HEK293 (cell line): ENCODE results near the gene GUCA1A.

Experiments used
- HOXC10 ChIP-seq: sonication (generic); formaldehyde crosslinking; IDR thresholded peaks from 2 replicates; pipeline ENCODE4 v1.8.1; 2023; ENCODE audit warnings: mild to moderate bottlenecking, missing genetic modification reagents
- KLF1 ChIP-seq: fragments of 450-650 bp; formaldehyde crosslinking; IDR thresholded peaks from 2 replicates; pipeline ENCODE4 v1.5.1; 2016; ENCODE audit warnings: missing biosample characterization, missing genetic modification characterization
- KLF10 ChIP-seq: fragments of 450-650 bp; IDR thresholded peaks from 2 replicates; pipeline ENCODE4 v1.5.1; 2018; ENCODE audit warnings: missing biosample characterization, mild to moderate bottlenecking, missing genetic modification characterization
- MYNN ChIP-seq: fragments of 450-650 bp; formaldehyde crosslinking; IDR thresholded peaks from 2 replicates; pipeline ENCODE4 v1.5.1; 2016; ENCODE audit warnings: missing biosample characterization, missing genetic modification characterization, borderline replicate concordance
- MZF1 ChIP-seq: fragments of 450-650 bp; formaldehyde crosslinking; IDR thresholded peaks from 2 replicates; pipeline ENCODE4 v1.5.1; 2017; ENCODE audit warnings: missing biosample characterization, missing genetic modification characterization, borderline replicate concordance
- OVOL3 ChIP-seq: fragments of 450-650 bp; formaldehyde crosslinking; IDR thresholded peaks from 2 replicates; pipeline ENCODE4 v1.5.1; 2016; ENCODE audit warnings: missing biosample characterization, missing genetic modification characterization
- PATZ1 ChIP-seq: fragments of 450-650 bp; formaldehyde crosslinking; IDR thresholded peaks from 2 replicates; pipeline ENCODE4 v1.5.1; 2016; ENCODE audit warnings: missing biosample characterization, missing genetic modification characterization
- PRDM10 ChIP-seq: fragments of 450-650 bp; formaldehyde crosslinking; IDR thresholded peaks from 2 replicates; pipeline ENCODE4 v1.5.1; 2016; ENCODE audit warnings: missing biosample characterization, missing genetic modification characterization
- RBAK ChIP-seq: fragments of 450-650 bp; formaldehyde crosslinking; IDR thresholded peaks from 2 replicates; pipeline ENCODE4 v1.5.1; 2016; ENCODE audit warnings: missing biosample characterization, missing genetic modification characterization
- REPIN1 ChIP-seq: fragments of 450-650 bp; formaldehyde crosslinking; IDR thresholded peaks from 2 replicates; pipeline ENCODE4 v1.5.1; 2017; ENCODE audit warnings: missing biosample characterization, missing genetic modification characterization, low read depth
- YY1 ChIP-seq: fragments of 450-650 bp; formaldehyde crosslinking; IDR thresholded peaks from 2 replicates; pipeline ENCODE4 v1.5.1; 2018; ENCODE audit warnings: missing biosample characterization, missing genetic modification characterization
- ZEB2 ChIP-seq: fragments of 450-650 bp; formaldehyde crosslinking; IDR thresholded peaks from 2 replicates; pipeline ENCODE4 v1.5.1; 2016; ENCODE audit warnings: missing biosample characterization, missing genetic modification characterization
- ZNF138 ChIP-seq: fragments of 450-650 bp; formaldehyde crosslinking; IDR thresholded peaks from 2 replicates; pipeline ENCODE4 v1.5.1; 2016; ENCODE audit warnings: missing biosample characterization, missing genetic modification characterization, borderline replicate concordance
- ZNF140 ChIP-seq: fragments of 450-650 bp; formaldehyde crosslinking; IDR thresholded peaks from 2 replicates; pipeline ENCODE4 v1.5.1; 2016; ENCODE audit warnings: missing biosample characterization, missing genetic modification characterization
- ZNF146 ChIP-seq: fragments of 450-650 bp; formaldehyde crosslinking; IDR thresholded peaks from 2 replicates; pipeline ENCODE4 v1.5.1; 2016; ENCODE audit warnings: missing biosample characterization, missing genetic modification characterization
- ZNF223 ChIP-seq: fragments of 450-650 bp; formaldehyde crosslinking; IDR thresholded peaks from 2 replicates; pipeline ENCODE4 v1.5.1; 2016; ENCODE audit warnings: missing biosample characterization, missing genetic modification characterization
- ZNF24 ChIP-seq: fragments of 450-650 bp; formaldehyde crosslinking; IDR thresholded peaks from 2 replicates; pipeline ENCODE4 v1.5.1; 2016; ENCODE audit warnings: missing biosample characterization, missing genetic modification characterization
- ZNF558 ChIP-seq: fragments of 450-650 bp; formaldehyde crosslinking; IDR thresholded peaks from 2 replicates; pipeline ENCODE4 v1.5.1; 2016; ENCODE audit warnings: missing biosample characterization, missing genetic modification characterization
- ZNF624 ChIP-seq: fragments of 450-650 bp; formaldehyde crosslinking; IDR thresholded peaks from 2 replicates; pipeline ENCODE4 v1.5.1; 2017; ENCODE audit warnings: missing biosample characterization, missing genetic modification characterization
- ZNF701 ChIP-seq: fragments of 450-650 bp; formaldehyde crosslinking; IDR thresholded peaks from 2 replicates; pipeline ENCODE4 v1.5.1; 2016; ENCODE audit warnings: missing biosample characterization, missing genetic modification characterization
- ZNF76 ChIP-seq: fragments of 450-650 bp; formaldehyde crosslinking; IDR thresholded peaks from 2 replicates; pipeline ENCODE4; 2016; ENCODE audit warnings: low read depth, missing biosample characterization, missing genetic modification characterization, borderline replicate concordance
- ZNF777 ChIP-seq: fragments of 450-650 bp; formaldehyde crosslinking; IDR thresholded peaks from 2 replicates; pipeline ENCODE4 v1.5.1; 2017; ENCODE audit warnings: missing biosample characterization, missing genetic modification characterization, borderline replicate concordance
- ZNF837 ChIP-seq: fragments of 450-650 bp; formaldehyde crosslinking; IDR thresholded peaks from 2 replicates; pipeline ENCODE4 v1.5.1; 2016; ENCODE audit warnings: missing biosample characterization, missing genetic modification characterization
- TF ChIP-seq, protein P1 (sequence below): fragments of 450-650 bp; formaldehyde crosslinking; conservative IDR thresholded peaks from 2 replicates; pipeline ENCODE4 v1.5.1; 2016; ENCODE audit warnings: low read depth, missing biosample characterization, missing genetic modification characterization
- TF ChIP-seq, protein P2 (sequence below): fragments of 450-650 bp; formaldehyde crosslinking; IDR thresholded peaks from 2 replicates; pipeline ENCODE4 v1.5.1; 2016; ENCODE audit warnings: missing biosample characterization, missing genetic modification characterization
- TF ChIP-seq, protein P3 (sequence below): fragments of 450-650 bp; formaldehyde crosslinking; IDR thresholded peaks from 2 replicates; pipeline ENCODE4 v1.5.1; 2016; ENCODE audit warnings: missing biosample characterization, missing genetic modification characterization
- TF ChIP-seq, protein P4 (sequence below): fragments of 450-650 bp; formaldehyde crosslinking; IDR thresholded peaks from 2 replicates; pipeline ENCODE4 v1.5.1; 2017; ENCODE audit warnings: missing biosample characterization, missing genetic modification characterization

The GUCA1A gene

DNA sequence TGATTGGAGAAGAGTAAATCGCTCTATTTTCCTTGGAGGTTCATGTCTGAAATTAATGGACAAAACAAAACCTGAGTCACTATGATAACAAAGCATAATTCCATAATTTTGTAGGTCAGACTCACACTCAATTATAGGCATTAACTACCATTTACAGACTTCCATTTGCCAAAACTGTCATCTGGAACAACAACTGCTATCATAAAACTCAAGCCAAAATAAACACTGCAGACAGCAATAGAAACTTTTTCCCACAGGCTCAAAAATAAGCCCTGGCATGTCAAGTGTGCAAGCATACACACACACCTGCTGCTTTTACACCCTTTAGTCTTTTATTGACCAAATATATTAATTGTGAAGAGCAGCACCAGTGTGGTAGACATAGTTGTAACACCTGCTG is 37.4 kb downstream of the GUCA1A start (continued):
- TF ChIP-seq, protein P1, sequence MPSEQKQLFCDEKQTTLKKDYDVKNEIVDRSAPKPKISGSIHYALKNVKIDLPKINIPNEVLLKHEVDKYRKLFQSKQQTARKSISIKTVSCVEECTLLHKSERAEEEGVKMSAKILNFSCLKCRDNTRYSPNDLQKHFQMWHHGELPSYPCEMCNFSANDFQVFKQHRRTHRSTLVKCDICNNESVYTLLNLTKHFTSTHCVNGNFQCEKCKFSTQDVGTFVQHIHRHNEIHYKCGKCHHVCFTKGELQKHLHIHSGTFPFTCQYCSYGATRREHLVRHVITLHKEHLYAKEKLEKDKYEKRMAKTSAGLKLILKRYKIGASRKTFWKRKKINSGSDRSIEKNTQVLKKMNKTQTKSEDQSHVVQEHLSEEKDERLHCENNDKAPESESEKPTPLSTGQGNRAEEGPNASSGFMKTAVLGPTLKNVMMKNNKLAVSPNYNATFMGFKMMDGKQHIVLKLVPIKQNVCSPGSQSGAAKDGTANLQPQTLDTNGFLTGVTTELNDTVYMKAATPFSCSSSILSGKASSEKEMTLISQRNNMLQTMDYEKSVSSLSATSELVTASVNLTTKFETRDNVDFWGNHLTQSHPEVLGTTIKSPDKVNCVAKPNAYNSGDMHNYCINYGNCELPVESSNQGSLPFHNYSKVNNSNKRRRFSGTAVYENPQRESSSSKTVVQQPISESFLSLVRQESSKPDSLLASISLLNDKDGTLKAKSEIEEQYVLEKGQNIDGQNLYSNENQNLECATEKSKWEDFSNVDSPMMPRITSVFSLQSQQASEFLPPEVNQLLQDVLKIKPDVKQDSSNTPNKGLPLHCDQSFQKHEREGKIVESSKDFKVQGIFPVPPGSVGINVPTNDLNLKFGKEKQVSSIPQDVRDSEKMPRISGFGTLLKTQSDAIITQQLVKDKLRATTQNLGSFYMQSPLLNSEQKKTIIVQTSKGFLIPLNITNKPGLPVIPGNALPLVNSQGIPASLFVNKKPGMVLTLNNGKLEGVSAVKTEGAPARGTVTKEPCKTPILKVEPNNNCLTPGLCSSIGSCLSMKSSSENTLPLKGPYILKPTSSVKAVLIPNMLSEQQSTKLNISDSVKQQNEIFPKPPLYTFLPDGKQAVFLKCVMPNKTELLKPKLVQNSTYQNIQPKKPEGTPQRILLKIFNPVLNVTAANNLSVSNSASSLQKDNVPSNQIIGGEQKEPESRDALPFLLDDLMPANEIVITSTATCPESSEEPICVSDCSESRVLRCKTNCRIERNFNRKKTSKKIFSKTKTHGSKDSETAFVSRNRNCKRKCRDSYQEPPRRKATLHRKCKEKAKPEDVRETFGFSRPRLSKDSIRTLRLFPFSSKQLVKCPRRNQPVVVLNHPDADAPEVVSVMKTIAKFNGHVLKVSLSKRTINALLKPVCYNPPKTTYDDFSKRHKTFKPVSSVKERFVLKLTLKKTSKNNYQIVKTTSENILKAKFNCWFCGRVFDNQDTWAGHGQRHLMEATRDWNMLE (tag by site-specific recombination), result no peak
- TF ChIP-seq OVOL3 (tag by site-specific recombination) (peak; percentile 73; the same call in 1 of the 2 replicates), ZNF138 (tag by site-specific recombination) (no peak), PRDM10 (no peak), ZNF146 (tag by site-specific recombination) (no peak), REPIN1 (tag by site-specific recombination) (no peak), ZEB2 (tag by site-specific recombination) (peak; percentile 48; the same call in 1 of the 2 replicates), ZNF76 (tag by site-specific recombination) (no peak), MZF1 (tag by site-specific recombination) (no peak), MYNN (no peak), ZNF777 (no peak), YY1 (tag by site-specific recombination) (0 out of 2 replicates have a peak, but pooled peaks have one; percentile 27), ZNF701 (no peak), ZNF624 (tag by site-specific recombination) (no peak), KLF10 (tag by site-specific recombination) (peak; percentile 42; the same call in 1 of the 2 replicates), ZNF24 (tag by site-specific recombination) (no peak), ZNF140 (tag by site-specific recombination) (no peak), ZNF223 (tag by site-specific recombination) (no peak), ZNF558 (tag by site-specific recombination) (0 out of 2 replicates have a peak, but pooled peaks have one; percentile 29), HOXC10 (CRISPR knock-in tag) (no peak), ZNF837 (no peak), KLF1 (tag by site-specific recombination) (no peak), RBAK (tag by site-specific recombination) (no peak), PATZ1 (no peak)
- TF ChIP-seq, protein P2, sequence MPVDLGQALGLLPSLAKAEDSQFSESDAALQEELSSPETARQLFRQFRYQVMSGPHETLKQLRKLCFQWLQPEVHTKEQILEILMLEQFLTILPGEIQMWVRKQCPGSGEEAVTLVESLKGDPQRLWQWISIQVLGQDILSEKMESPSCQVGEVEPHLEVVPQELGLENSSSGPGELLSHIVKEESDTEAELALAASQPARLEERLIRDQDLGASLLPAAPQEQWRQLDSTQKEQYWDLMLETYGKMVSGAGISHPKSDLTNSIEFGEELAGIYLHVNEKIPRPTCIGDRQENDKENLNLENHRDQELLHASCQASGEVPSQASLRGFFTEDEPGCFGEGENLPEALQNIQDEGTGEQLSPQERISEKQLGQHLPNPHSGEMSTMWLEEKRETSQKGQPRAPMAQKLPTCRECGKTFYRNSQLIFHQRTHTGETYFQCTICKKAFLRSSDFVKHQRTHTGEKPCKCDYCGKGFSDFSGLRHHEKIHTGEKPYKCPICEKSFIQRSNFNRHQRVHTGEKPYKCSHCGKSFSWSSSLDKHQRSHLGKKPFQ (tag by site-specific recombination), result peak; percentile 83
- TF ChIP-seq, protein P3, sequence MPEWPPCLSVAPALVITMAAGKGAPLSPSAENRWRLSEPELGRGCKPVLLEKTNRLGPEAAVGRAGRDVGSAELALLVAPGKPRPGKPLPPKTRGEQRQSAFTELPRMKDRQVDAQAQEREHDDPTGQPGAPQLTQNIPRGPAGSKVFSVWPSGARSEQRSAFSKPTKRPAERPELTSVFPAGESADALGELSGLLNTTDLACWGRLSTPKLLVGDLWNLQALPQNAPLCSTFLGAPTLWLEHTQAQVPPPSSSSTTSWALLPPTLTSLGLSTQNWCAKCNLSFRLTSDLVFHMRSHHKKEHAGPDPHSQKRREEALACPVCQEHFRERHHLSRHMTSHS (tag by site-specific recombination), result no peak
- TF ChIP-seq, protein P4, sequence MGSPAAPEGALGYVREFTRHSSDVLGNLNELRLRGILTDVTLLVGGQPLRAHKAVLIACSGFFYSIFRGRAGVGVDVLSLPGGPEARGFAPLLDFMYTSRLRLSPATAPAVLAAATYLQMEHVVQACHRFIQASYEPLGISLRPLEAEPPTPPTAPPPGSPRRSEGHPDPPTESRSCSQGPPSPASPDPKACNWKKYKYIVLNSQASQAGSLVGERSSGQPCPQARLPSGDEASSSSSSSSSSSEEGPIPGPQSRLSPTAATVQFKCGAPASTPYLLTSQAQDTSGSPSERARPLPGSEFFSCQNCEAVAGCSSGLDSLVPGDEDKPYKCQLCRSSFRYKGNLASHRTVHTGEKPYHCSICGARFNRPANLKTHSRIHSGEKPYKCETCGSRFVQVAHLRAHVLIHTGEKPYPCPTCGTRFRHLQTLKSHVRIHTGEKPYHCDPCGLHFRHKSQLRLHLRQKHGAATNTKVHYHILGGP (tag by site-specific recombination), result peak; percentile 88
